BJ (cell line): ENCODE measurements around the gene G6PC3. TPM values are rescaled to one million over a fixed set of nuclear protein-coding genes. Genes with fewer than 3 reads are reported as not detected.

ENCODE experiments used
- CTCF ChIA-PET: fragments of 350-600 bp; formaldehyde crosslinking; extraction: SDS; loops from one replicate; lab custom pipeline; 2021; ENCODE audit warnings: antibody characterized with exemption, inconsistent platforms; lab: Yijun Ruan, JAX
- POLR2A ChIA-PET: fragments of 300-600 bp; sonication (Branson Sonifier 250); formaldehyde crosslinking; extraction: SDS; loops from one replicate; lab custom pipeline; 2021; ENCODE audit warnings: antibody characterized with exemption; lab: Charles Lee
- DNase-seq: peaks from one replicate; pipeline ENCODE4 v3.0.0-alpha.2; 2011; ENCODE audit warnings: low read depth
- H3K27me3 ChIP-seq: 2 replicates; pipeline ENCODE4 v1.6.0; 2011; ENCODE audit warnings: low read length; ENCODE audit not compliant: control insufficient read depth, insufficient read depth
- H3K36me3 ChIP-seq: 2 replicates; pipeline ENCODE4 v1.5.1; 2011; ENCODE audit warnings: low read length; ENCODE audit not compliant: control insufficient read depth, insufficient read depth
- H3K4me3 ChIP-seq: 2 replicates; pipeline ENCODE4 v1.5.1; 2011; ENCODE audit warnings: low read depth, mild to moderate bottlenecking, control low read depth, low read length
- CTCF ChIP-seq: IDR thresholded peaks from 2 replicates; pipeline ENCODE4 v1.5.1; 2011; ENCODE audit warnings: low read depth, mild to moderate bottlenecking, control low read depth, inconsistent platforms, low read length, moderate library complexity; ENCODE audit not compliant: insufficient read depth
- polyA plus RNA-seq: library from polyadenylated mRNA; depleted of rRNA; stranded (reverse); fragments of >200 nt; gene quantifications from 2 replicates; pipeline ENCODE4 v1.2.3, GENCODE V29; 2011

Gene G6PC3
- polyA plus RNA-seq, 1 experiment: 151 TPM

- TF ChIP-seq CTCF: no peak
- Histone ChIP-seq H3K36me3 (peaks cover 49% of the 10 kb centered on the region), H3K27me3 (no peaks in the 10 kb centered on the region), H3K4me3 (no peak overlapping the region)
- POLR2A ChIA-PET: no interaction called here
- no peak for DNase-seq
- CTCF ChIA-PET: no interaction called here
Measured at GRCh38 chr17:44076716-44077594, 6.4 kb downstream of the G6PC3 start.

DNA sequence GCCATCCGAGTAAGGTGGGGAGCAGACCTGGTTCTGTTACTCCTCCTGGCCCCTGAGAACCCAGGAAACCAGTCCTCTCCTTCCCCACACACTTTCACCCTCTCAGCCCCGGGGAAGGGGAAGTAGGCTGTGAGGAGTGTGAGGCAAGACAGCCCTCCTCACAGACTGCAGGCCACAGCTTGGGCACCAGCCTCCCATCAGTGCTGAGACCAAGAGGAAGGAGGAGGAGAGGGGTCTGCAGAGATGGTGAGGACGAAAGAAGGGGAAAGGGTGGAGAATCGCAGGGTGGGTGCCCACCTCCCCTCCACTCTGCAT, 7.0 kb downstream of the G6PC3 start:
- Histone ChIP-seq H3K27me3 (no peaks in the 10 kb centered on the region), H3K4me3 (no peak overlapping the region), H3K36me3 (peaks cover 54% of the 10 kb centered on the region)
- TF ChIP-seq CTCF: no peak
- no peak for DNase-seq
- ChIA-PET POLR2A (no interaction called here), CTCF (no interaction called here)

- POLR2A ChIA-PET: no interaction called here
- CTCF ChIA-PET: interaction anchor here (0.8 to 0.9 kb wide), 2 partner anchors 37 to 135 kb away, joined by 3 read pairs; no protein-coding TSS in a partner anchor
- H3K27me3 ChIP-seq: no peaks in the 10 kb centered on the region
- H3K36me3 ChIP-seq: peaks cover 59% of the 10 kb centered on the region
- H3K4me3 ChIP-seq: no peak overlapping the region
- DNase-seq: no peak
- TF ChIP-seq CTCF: no peak
Measured at GRCh38 chr17:44078412-44078811, 7.9 kb downstream of the G6PC3 start.

GRCh38 chr17:44079877-44080821, 9.6 kb downstream of the G6PC3 start:
- ChIA-PET CTCF (no interaction called here), POLR2A (no interaction called here)
- Histone ChIP-seq H3K4me3 (no peak overlapping the region), H3K27me3 (no peaks in the 10 kb centered on the region), H3K36me3 (peaks cover 58% of the 10 kb centered on the region)
- no peak for DNase-seq
- TF ChIP-seq CTCF: no peak

DNA sequence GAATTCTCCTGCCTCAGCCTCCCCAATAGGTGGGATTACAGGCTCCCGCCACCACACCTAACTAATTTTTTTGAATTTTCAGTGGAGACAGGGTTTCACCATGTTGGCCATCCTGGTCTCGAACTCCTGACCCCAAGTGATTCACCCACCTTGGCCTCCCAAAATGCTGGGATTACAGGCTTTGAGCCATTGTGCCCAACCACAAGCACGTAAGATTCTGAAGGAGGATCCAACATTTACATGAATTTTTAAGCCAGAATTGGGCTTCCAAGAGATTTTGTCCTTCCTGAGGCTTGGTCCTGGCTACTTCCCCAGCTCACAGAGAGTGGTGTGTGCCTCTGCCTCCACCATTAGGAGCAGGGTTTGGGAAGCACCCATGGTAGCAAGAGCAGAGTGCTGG, 11.1 kb downstream of the G6PC3 start:
- no peak overlapping the region for H3K4me3 ChIP-seq
- ChIA-PET CTCF (no interaction called here), POLR2A (no interaction called here)
- no peak for TF ChIP-seq CTCF
- H3K36me3 ChIP-seq: peaks cover 53% of the 10 kb centered on the region
- no peak for DNase-seq
- no peaks in the 10 kb centered on the region for H3K27me3 ChIP-seq
